Hepatocyte (in vitro differentiated cells): ENCODE results near the gene CXCL12. TPM values are rescaled to one million over a fixed set of nuclear protein-coding genes. Genes with fewer than 3 reads are reported as not detected.
A peak's percentile ranks its signal among the peaks of the same experiment; 100 is the strongest.

Source experiments
- DNase-seq: peaks from one replicate; pipeline ENCODE4 v3.0.0-alpha.2; 2016; ENCODE audit warnings: low spot score
- H2AFZ ChIP-seq: fragments of 200-600 bp; sonication (generic); 2 replicates; pipeline ENCODE4 v1.6.0; 2016; ENCODE audit warnings: antibody characterized with exemption, mild to moderate bottlenecking
- H3K27ac ChIP-seq: fragments of 200-600 bp; sonication (generic); 2 replicates; pipeline ENCODE4 v1.5.1; 2016; ENCODE audit warnings: mild to moderate bottlenecking
- H3K27me3 ChIP-seq: fragments of 200-600 bp; sonication (generic); 2 replicates; pipeline ENCODE4 v1.6.1; 2016
- H3K36me3 ChIP-seq: fragments of 200-600 bp; sonication (generic); replicated peaks from 2 replicates; pipeline ENCODE4 v1.5.1; 2016; ENCODE audit warnings: low read depth; ENCODE audit not compliant: insufficient read depth
- H3K4me1 ChIP-seq: fragments of 200-600 bp; sonication (generic); 2 replicates; pipeline ENCODE4 v1.5.1; 2016; ENCODE audit warnings: mild to moderate bottlenecking, moderate library complexity; ENCODE audit not compliant: insufficient read depth
- H3K4me2 ChIP-seq: fragments of 200-600 bp; sonication (generic); 2 replicates; pipeline ENCODE4 v1.6.0; 2016
- H3K4me3 ChIP-seq: fragments of 200-600 bp; sonication (generic); 2 replicates; pipeline ENCODE4 v1.5.1; 2016; ENCODE audit warnings: mild to moderate bottlenecking
- H3K79me2 ChIP-seq: fragments of 200-600 bp; sonication (generic); 2 replicates; pipeline ENCODE4 v1.6.0; 2017; ENCODE audit warnings: mild to moderate bottlenecking
- H3K9me2 ChIP-seq: fragments of 200-600 bp; sonication (generic); replicated peaks from 2 replicates; pipeline ENCODE4 v1.6.0; 2017; ENCODE audit warnings: mild to moderate bottlenecking; ENCODE audit not compliant: insufficient read depth
- H3K9me3 ChIP-seq: fragments of 200-600 bp; sonication (generic); 2 replicates; pipeline ENCODE4 v1.5.1; 2016; ENCODE audit warnings: low read depth, mild to moderate bottlenecking
- H4K20me1 ChIP-seq: fragments of 200-600 bp; sonication (generic); 2 replicates; pipeline ENCODE4 v1.6.0; 2016; ENCODE audit warnings: mild to moderate bottlenecking; ENCODE audit not compliant: insufficient read depth, poor library complexity, severe bottlenecking
- CTCF ChIP-seq: fragments of 200-600 bp; sonication (generic); IDR thresholded peaks from 2 replicates; pipeline ENCODE4 v1.5.1; 2016; ENCODE audit warnings: antibody characterized with exemption, mild to moderate bottlenecking; ENCODE audit not compliant: poor library complexity
- EZH2 ChIP-seq: fragments of 200-600 bp; sonication (generic); IDR thresholded peaks from 2 replicates; pipeline ENCODE4 v1.6.1; 2016; ENCODE audit warnings: antibody characterized with exemption, mild to moderate bottlenecking, borderline replicate concordance
- EZH2phosphoT487 ChIP-seq: fragments of 200-600 bp; sonication (generic); IDR thresholded peaks from one replicate; pipeline ENCODE4 v1.6.1; 2018; ENCODE audit warnings: antibody characterized with exemption, mild to moderate bottlenecking, low read depth, moderate library complexity; ENCODE audit not compliant: unreplicated experiment, severe bottlenecking
- WGBS: methylation state at CpG from one replicate; pipeline ENCODE4 v1.1.6; 2016; ENCODE audit warnings: low lambda C conversion rate; ENCODE audit errors: missing lambda C conversion rate; 5-methylcytosine and 5-hydroxymethylcytosine counted together
- polyA plus RNA-seq: library from polyadenylated mRNA; unstranded; fragments of >200 nt; fragmentation: Nextera tagmentation; extraction: Ambion mirVana; gene quantifications from 2 replicates; pipeline ENCODE4 v1.2.1, GENCODE V29; 2016
- total RNA-seq: library from RNA; depleted of rRNA; stranded (reverse); fragments of >200 nt; gene quantifications from 2 replicates; pipeline ENCODE4 v1.2.3, GENCODE V29; 2014

Gene CXCL12
- total and polyA plus RNA-seq, 2 experiments from 2014 or later, result 13.2 to 41.8 TPM

DNA sequence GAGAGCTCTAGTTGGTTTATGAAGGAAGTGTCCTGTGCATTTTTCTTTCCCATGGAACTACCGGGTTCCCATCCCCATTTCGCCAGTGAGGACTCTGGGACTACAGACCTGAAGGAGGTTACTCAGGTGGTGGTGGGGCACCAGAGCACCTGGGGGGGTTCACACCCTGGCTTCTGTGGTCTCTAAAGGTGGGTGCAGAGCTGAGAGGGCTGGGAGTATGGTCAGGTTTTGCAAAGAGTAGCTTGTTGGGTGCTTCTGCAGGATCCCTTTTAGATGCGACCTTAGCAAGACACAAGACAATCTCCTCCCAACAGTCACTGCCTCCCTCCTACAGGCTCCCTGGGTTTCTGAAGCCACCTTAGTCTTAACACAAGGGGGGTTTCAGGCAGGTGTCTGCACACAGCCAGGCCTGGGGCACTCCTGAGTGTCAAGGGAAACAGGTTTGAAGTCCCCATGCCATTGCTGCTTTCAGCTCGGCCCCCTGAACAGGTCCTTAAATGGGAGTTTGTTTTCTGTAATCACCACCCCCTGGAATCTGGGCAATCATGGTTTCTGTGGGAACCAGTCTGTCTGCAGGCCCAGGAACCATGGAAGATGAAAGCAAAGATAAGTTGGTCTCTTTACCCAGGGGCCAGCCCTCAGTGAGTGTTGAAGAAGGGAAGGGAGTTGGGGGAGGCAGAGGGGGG lies 9.9 kb upstream of the CXCL12 start:
- no peaks in the 10 kb centered on the region for H3K9me3 ChIP-seq
- no peak overlapping the region for H2AFZ ChIP-seq
- H3K4me3 ChIP-seq, result no peak overlapping the region
- H4K20me1 ChIP-seq, result no peaks in the 10 kb centered on the region
- no peaks in the 10 kb centered on the region for H3K79me2 ChIP-seq
- peaks cover 10% of the 10 kb centered on the region for H3K27me3 ChIP-seq
- H3K9me2 ChIP-seq, result no peaks in the 10 kb centered on the region
- H3K4me2 ChIP-seq, result no peak overlapping the region
- H3K4me1 ChIP-seq, result peaks cover 24% of the 10 kb centered on the region
- 83% methylated on average over 4 of the region's 4 CpGs for WGBS
- TF ChIP-seq EZH2phosphoT487 (no peak), EZH2 (no peak), CTCF (no peak)
- DNase-seq, result no peak
- H3K27ac ChIP-seq, result no peak overlapping the region
- H3K36me3 ChIP-seq, result no peaks in the 10 kb centered on the region

DNA sequence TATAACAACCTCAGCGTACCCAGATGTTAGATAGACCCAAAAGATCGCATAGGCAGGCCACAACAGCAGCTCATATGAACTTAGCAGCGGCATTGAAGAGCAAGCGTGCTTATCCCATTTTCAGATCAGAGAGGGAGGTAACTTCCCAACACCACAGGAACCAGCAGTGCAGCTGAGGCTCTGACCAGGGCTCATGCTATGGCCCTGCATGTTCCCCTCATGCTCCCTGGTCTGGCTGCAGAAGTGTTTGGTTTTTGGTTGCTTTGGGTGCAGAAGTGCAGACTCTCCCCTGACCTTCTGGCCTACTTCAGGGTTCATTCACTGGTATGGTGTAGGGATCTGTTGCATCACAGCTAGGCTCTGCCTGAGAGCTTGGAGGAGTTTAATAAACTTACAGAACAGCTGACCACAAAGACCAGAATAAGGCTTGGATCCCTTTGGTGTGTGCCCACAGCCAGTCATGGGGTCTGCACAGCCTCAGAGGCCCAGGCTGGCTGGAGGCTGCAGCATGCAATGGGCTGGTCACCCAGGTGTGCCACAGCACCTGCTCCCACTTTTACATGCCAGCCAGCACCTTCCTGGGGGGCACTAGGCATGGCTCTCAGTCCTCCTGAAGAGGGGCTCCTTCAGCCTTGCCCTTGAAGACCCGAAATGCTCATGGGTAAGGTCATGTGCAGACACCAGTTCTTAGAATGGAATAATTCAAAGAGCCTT lies 9.1 kb upstream of the CXCL12 start:
- TF ChIP-seq EZH2 (no peak), CTCF (no peak), EZH2phosphoT487 (no peak)
- Histone ChIP-seq H2AFZ (no peak overlapping the region), H3K4me2 (no peak overlapping the region), H3K9me2 (no peaks in the 10 kb centered on the region), H3K27ac (peak overlapping the region; percentile 42), H4K20me1 (no peaks in the 10 kb centered on the region), H3K4me1 (peaks cover 18% of the 10 kb centered on the region), H3K4me3 (no peak overlapping the region), H3K36me3 (no peaks in the 10 kb centered on the region), H3K9me3 (no peaks in the 10 kb centered on the region), H3K79me2 (no peaks in the 10 kb centered on the region), H3K27me3 (peaks cover 10% of the 10 kb centered on the region)
- no peak for DNase-seq
- WGBS, result 94% methylated on average over 5 of the region's 5 CpGs

- Histone ChIP-seq H3K4me2 (no peak overlapping the region), H2AFZ (no peak overlapping the region), H3K27ac (peak overlapping the region; percentile 42), H3K27me3 (peaks cover 7% of the 10 kb centered on the region), H3K36me3 (no peaks in the 10 kb centered on the region), H3K79me2 (no peaks in the 10 kb centered on the region), H3K9me2 (no peaks in the 10 kb centered on the region), H3K4me3 (no peak overlapping the region), H3K9me3 (no peaks in the 10 kb centered on the region), H4K20me1 (no peaks in the 10 kb centered on the region), H3K4me1 (peaks cover 18% of the 10 kb centered on the region)
- peak; percentile 69 for DNase-seq
- 13% methylated on average over 7 of the region's 7 CpGs for WGBS
- TF ChIP-seq EZH2 (no peak), EZH2phosphoT487 (peak; percentile 96), CTCF (no peak)
Measured at GRCh38 chr10:44393051-44393630, 8.2 kb upstream of the CXCL12 start.
